HepG2 (cell line): ENCODE data around the gene APOD. TPM values are rescaled to one million over a fixed set of nuclear protein-coding genes. Genes with fewer than 3 reads are reported as not detected.
A peak's percentile ranks its signal among the peaks of the same experiment; 100 is the strongest.

ENCODE experiments used
- ATAC-seq: fragments of 200-7000 bp; cut with Tn5 transposase; 3 replicates; pipeline ENCODE4 v1.9.1; 2020; ENCODE audit warnings: mild to moderate bottlenecking, moderate library complexity
- BruUV-seq: library from RNA; stranded (reverse); fragments of 400-500 nt; replicated peaks from 2 replicates; lab custom pipeline; 2021; lab: Mats Ljungman, UMichigan
- CTCF ChIA-PET: fragments of 300-600 bp; formaldehyde crosslinking; extraction: SDS; loops from one replicate; lab custom pipeline; 2021; ENCODE audit warnings: low total read pairs, inconsistent platforms, low intra/inter-chr PET ratio; lab: Yijun Ruan, JAX
- POLR2A ChIA-PET: fragments of 350-600 bp; sonication (Branson Sonifier 250); formaldehyde crosslinking; loops from one replicate; lab custom pipeline; 2020; ENCODE audit warnings: antibody characterized with exemption, inconsistent platforms; lab: Yijun Ruan, JAX
- DNase-seq: peaks from one replicate; pipeline ENCODE4 v3.0.0-alpha.2; 2015; ENCODE audit warnings: low spot score
- FAIRE-seq: peaks from 3 replicates; lab custom pipeline; 2011; peaks lifted over from hg19 to GRCh38; lab: Jason Lieb, UNC
- H2AFZ ChIP-seq: one replicate; pipeline ENCODE4 v1.6.1; 2011; ENCODE audit warnings: low read length, inconsistent platforms
- H3K27ac ChIP-seq: fragments of 300-600 bp; 3 replicates; pipeline ENCODE4 v1.8.0; 2011; ENCODE audit warnings: mixed run types, mild to moderate bottlenecking, mixed read lengths, low read length, inconsistent platforms; ENCODE audit not compliant: insufficient read depth; ENCODE audit errors: extremely low read length
- H3K27me3 ChIP-seq, 2 experiments: fragments of 200-600 bp in 1 of 2; 2 replicates in 1 of 2; 3 replicates in 1 of 2; pipeline versions ENCODE4 v1.6.0 to v1.8.0; 2011; ENCODE audit warnings: low read length in 2 of 2, mild to moderate bottlenecking in 2 of 2, moderate library complexity in 2 of 2, inconsistent platforms in 1 of 2; ENCODE audit not compliant: insufficient read depth in 2 of 2, control insufficient read depth in 1 of 2
- H3K36me3 ChIP-seq, 2 experiments: fragments of 200-600 bp in 1 of 2; replicated peaks in 1 of 2; 2 replicates in 1 of 2; 3 replicates in 1 of 2; pipeline versions ENCODE4 v1.5.1 to v1.8.0; 2011; ENCODE audit warnings: low read length in 2 of 2, inconsistent platforms in 1 of 2; ENCODE audit not compliant: insufficient read depth in 2 of 2, control insufficient read depth in 1 of 2
- H3K4me1 ChIP-seq: 2 replicates; pipeline ENCODE4 v1.5.1; 2012; ENCODE audit warnings: low read length, inconsistent platforms; ENCODE audit not compliant: insufficient read depth
- H3K4me2 ChIP-seq: 2 replicates; pipeline ENCODE4 v1.6.0; 2011; ENCODE audit warnings: low read depth, low read length, inconsistent platforms
- H3K4me3 ChIP-seq, 3 experiments: fragments of 200-600 bp in 1 of 3; sonication (generic), shearing (Covaris generic) in 1 of 3; replicated peaks in 1 of 3; 2 replicates each; pipeline ENCODE4 v1.5.1; 2011 to 2016; ENCODE audit warnings: low read length in 3 of 3, inconsistent platforms in 2 of 3, low read depth in 2 of 3, mild to moderate bottlenecking in 2 of 3, control low read depth in 1 of 3, mixed read lengths in 1 of 3; ENCODE audit not compliant: insufficient read depth in 1 of 3
- H3K79me2 ChIP-seq: one replicate; pipeline ENCODE4 v1.6.1; 2011; ENCODE audit warnings: low read length, inconsistent platforms; ENCODE audit not compliant: insufficient read depth
- H3K9ac ChIP-seq: 2 replicates; pipeline ENCODE4 v1.6.0; 2011; ENCODE audit warnings: mild to moderate bottlenecking, low read depth, low read length, inconsistent platforms; ENCODE audit not compliant: insufficient read depth
- H3K9me3 ChIP-seq: 2 replicates; pipeline ENCODE4 v1.5.1; 2012; ENCODE audit warnings: mild to moderate bottlenecking, low read length
- H4K20me1 ChIP-seq: 2 replicates; pipeline ENCODE4 v1.6.0; 2011; ENCODE audit warnings: inconsistent platforms, mild to moderate bottlenecking, low read length, moderate library complexity; ENCODE audit not compliant: insufficient read depth
- BORCS8-MEF2B ChIP-seq: sonication (generic); formaldehyde crosslinking; IDR thresholded peaks from 2 replicates; pipeline ENCODE4 v1.8.0; 2022; ENCODE audit warnings: mild to moderate bottlenecking, missing genetic modification reagents
- DNMT3B ChIP-seq: conservative IDR thresholded peaks from 2 replicates; pipeline ENCODE4 v1.6.1; 2016; ENCODE audit warnings: missing biosample characterization, control low read depth
- HNRNPL ChIP-seq: fragments of 200-400 bp; formaldehyde crosslinking; IDR thresholded peaks from 2 replicates; pipeline ENCODE4 v1.6.1; 2017; ENCODE audit warnings: mild to moderate bottlenecking, low read depth, low read length
- MED13 ChIP-seq: sonication (generic); formaldehyde crosslinking; IDR thresholded peaks from 2 replicates; pipeline ENCODE4 v1.5.0; 2020; ENCODE audit warnings: missing genetic modification reagents
- NCOA2 ChIP-seq: sonication (generic); formaldehyde crosslinking; IDR thresholded peaks from 2 replicates; pipeline ENCODE4 v1.8.0; 2022; ENCODE audit warnings: inconsistent platforms
- PAF1 ChIP-seq: IDR thresholded peaks from 2 replicates; pipeline ENCODE4 v1.6.1; 2016; ENCODE audit warnings: missing genetic modification reagents, missing compliant biosample characterization
- POLR2AphosphoS2 ChIP-seq: IDR thresholded peaks from 2 replicates; pipeline ENCODE4 v1.6.1; 2011; ENCODE audit warnings: low read depth, low read length, improper control_type of control experiment
- PRMT3 ChIP-seq: sonication (generic); formaldehyde crosslinking; IDR thresholded peaks from 2 replicates; pipeline ENCODE4 v1.8.1; 2022; ENCODE audit warnings: low read depth, mild to moderate bottlenecking, moderate library complexity, missing genetic modification reagents, borderline replicate concordance
- SAFB2 ChIP-seq: sonication (generic); formaldehyde crosslinking; IDR thresholded peaks from 2 replicates; pipeline ENCODE4 v1.5.1; 2020; ENCODE audit warnings: missing genetic modification reagents, low read depth, mild to moderate bottlenecking, borderline replicate concordance
- SMARCE1 ChIP-seq: fragments of 450-650 bp; IDR thresholded peaks from 2 replicates; pipeline ENCODE4 v1.6.1; 2017; ENCODE audit warnings: borderline replicate concordance
- TGIF2 ChIP-seq: IDR thresholded peaks from 2 replicates; pipeline ENCODE4 v1.6.1; 2016; ENCODE audit warnings: control low read depth, missing compliant biosample characterization
- U2AF1 ChIP-seq: fragments of 200-400 bp; formaldehyde crosslinking; optimal IDR thresholded peaks from 2 replicates; pipeline ENCODE3; 2017; ENCODE audit warnings: mild to moderate bottlenecking, low read depth, low read length
- ZFP90 ChIP-seq: sonication (generic); formaldehyde crosslinking; IDR thresholded peaks from 2 replicates; pipeline ENCODE4 v1.8.0; 2022; ENCODE audit warnings: missing genetic modification reagents, mild to moderate bottlenecking, inconsistent platforms, borderline replicate concordance
- ZNF101 ChIP-seq: sonication (generic); formaldehyde crosslinking; IDR thresholded peaks from 2 replicates; pipeline ENCODE4 v1.4.0; 2020; ENCODE audit warnings: mild to moderate bottlenecking, low read depth, missing genetic modification reagents, borderline replicate concordance
- ZNF232 ChIP-seq: sonication (generic); formaldehyde crosslinking; IDR thresholded peaks from 2 replicates; pipeline ENCODE4 v1.4.0; 2020; ENCODE audit warnings: missing genetic modification reagents, borderline replicate concordance
- ZNF317 ChIP-seq: sonication (generic); formaldehyde crosslinking; IDR thresholded peaks from 2 replicates; pipeline ENCODE4 v1.5.0; 2020; ENCODE audit warnings: mild to moderate bottlenecking, missing genetic modification reagents
- ZNF350 ChIP-seq: sonication (generic); formaldehyde crosslinking; IDR thresholded peaks from 2 replicates; pipeline ENCODE4 v1.4.0; 2020; ENCODE audit warnings: mild to moderate bottlenecking, low read depth, missing genetic modification reagents, borderline replicate concordance
- ZNF501 ChIP-seq: sonication (generic); formaldehyde crosslinking; IDR thresholded peaks from 2 replicates; pipeline ENCODE4 v1.5.1; 2020; ENCODE audit warnings: mild to moderate bottlenecking, moderate library complexity, missing genetic modification reagents
- ZNF563 ChIP-seq: sonication (generic); formaldehyde crosslinking; IDR thresholded peaks from 2 replicates; pipeline ENCODE4 v1.8.0; 2022; ENCODE audit warnings: mild to moderate bottlenecking, moderate library complexity, missing genetic modification reagents
- ZNF567 ChIP-seq: sonication (generic); formaldehyde crosslinking; IDR thresholded peaks from 2 replicates; pipeline ENCODE4 v1.8.1; 2023; ENCODE audit warnings: mild to moderate bottlenecking, missing genetic modification reagents, borderline replicate concordance
- ZNF598 ChIP-seq: sonication (generic); formaldehyde crosslinking; IDR thresholded peaks from 2 replicates; pipeline ENCODE4 v1.5.1; 2020; ENCODE audit warnings: mild to moderate bottlenecking, missing genetic modification reagents, borderline replicate concordance
- ZNF850 ChIP-seq: sonication (generic); formaldehyde crosslinking; conservative IDR thresholded peaks from 2 replicates; pipeline ENCODE4 v1.9.0; 2021; ENCODE audit warnings: mild to moderate bottlenecking, missing genetic modification reagents
- WGBS: methylation state at CpG from one replicate; pipeline ENCODE4 v1.1.6; 2017; ENCODE audit warnings: low lambda C conversion rate; 5-methylcytosine and 5-hydroxymethylcytosine counted together
- in situ Hi-C: cut with HindIII; loops from 2 replicates; pipeline ENCODE4 v1.10.0; 2017; ENCODE audit warnings: low pct_unique_long_range_greater_than_20kb; ENCODE audit not compliant: extremely low pct_ligation_motif_present
- intact Hi-C: fragments of 100-400 bp; cut with micrococcal nuclease; formaldehyde crosslinking; loops from one replicate; pipeline ENCODE4 v1.10.0; 2022; ENCODE audit not compliant: unreplicated experiment
- polyA plus RNA-seq, 8 experiments: library from polyadenylated mRNA; depleted of rRNA in 3 of 8; stranded (reverse) in 7 of 8; unstranded in 1 of 8; fragments of >200 nt; fragmentation: Illumina TruSeq in 4 of 8; extraction: Trizol in 4 of 8; gene quantifications; 2 replicates each; pipeline versions ENCODE4 v1.2.1 to v1.2.3, GENCODE V29; 2011 to 2016; ENCODE audit warnings: low read depth in 4 of 8, missing spikeins in 1 of 8, mixed read lengths in 1 of 8; ENCODE audit not compliant: insufficient read depth in 1 of 8
- total RNA-seq, 5 experiments: library from RNA; depleted of rRNA; stranded (reverse); fragments of >200 nt; fragmentation: Illumina TruSeq; extraction: Trizol; gene quantifications; 2 replicates each; pipeline ENCODE4 v1.2.3, GENCODE V29; 2016; ENCODE audit warnings: low read depth in 1 of 5
- TF ChIP-seq, protein P1 (sequence below), 2 experiments: sonication (generic) in 1 of 2; formaldehyde crosslinking in 1 of 2; IDR thresholded peaks; 2 replicates each; pipeline versions ENCODE4 v1.4.0 to v1.6.1; 2018 to 2020; ENCODE audit warnings: missing genetic modification reagents in 2 of 2, borderline replicate concordance in 1 of 2, low read depth in 1 of 2, mild to moderate bottlenecking in 1 of 2, missing biosample characterization in 1 of 2
- TF ChIP-seq, protein P2 (sequence below): sonication (generic); formaldehyde crosslinking; IDR thresholded peaks from 2 replicates; pipeline ENCODE4 v1.4.0; 2020; ENCODE audit warnings: mild to moderate bottlenecking, missing genetic modification reagents

APOD gene
- total and polyA plus RNA-seq, 2 of the 13 experiments (the other 11 are each of a cell fraction or from before 2014, with no cell fraction given) = not detected

- H3K79me2 ChIP-seq = peaks cover 34% of the 10 kb centered on the region
- intact Hi-C loops (loop anchor here (5.0 to 10.0 kb wide), 2 partner anchors 272 to 1419 kb away; partner anchors contain the start of gene XXYLT1), in situ Hi-C loops (no loop called here)
- FAIRE-seq (no peak), DNase-seq (no peak), ATAC-seq (no peak)
- CTCF ChIA-PET = no interaction called here
- peak overlapping the region; percentile 85 for H3K27ac ChIP-seq
- peak overlapping the region; percentile 84 for H3K4me2 ChIP-seq
- no TSS peak for BruUV-seq
- peak overlapping the region; percentile 90; the same call in 1 of the 2 replicates for H3K9ac ChIP-seq
- POLR2A ChIA-PET = interaction anchor here (0.6 to 2.7 kb wide), 3 partner anchors 9 to 101 kb away, joined by 3 to 8 read pairs (median 6); partner anchors contain the start of gene ACAP2
- WGBS = 17% methylated on average over 3 of the region's 4 CpGs
- H3K27me3 ChIP-seq = no peaks in the 10 kb centered on the region; a peak in 1 of 5 replicates
- no peaks in the 10 kb centered on the region for H3K36me3 ChIP-seq
- H2AFZ ChIP-seq = no peak overlapping the region
- peaks cover 25% of the 10 kb centered on the region for H4K20me1 ChIP-seq
- H3K4me1 ChIP-seq = peaks cover 78% of the 10 kb centered on the region
- H3K4me3 ChIP-seq = peak overlapping the region; percentile 78 to 91 (median 87); a peak in 5 of 6 replicates
- H3K9me3 ChIP-seq = no peaks in the 10 kb centered on the region
- TF ChIP-seq ZNF350 (CRISPR knock-in tag) = 0 out of 2 replicates have a peak, but pooled peaks have one; percentile 27
- no peak for TF ChIP-seq ZNF567 (CRISPR knock-in tag)
- TF ChIP-seq, protein P1, sequence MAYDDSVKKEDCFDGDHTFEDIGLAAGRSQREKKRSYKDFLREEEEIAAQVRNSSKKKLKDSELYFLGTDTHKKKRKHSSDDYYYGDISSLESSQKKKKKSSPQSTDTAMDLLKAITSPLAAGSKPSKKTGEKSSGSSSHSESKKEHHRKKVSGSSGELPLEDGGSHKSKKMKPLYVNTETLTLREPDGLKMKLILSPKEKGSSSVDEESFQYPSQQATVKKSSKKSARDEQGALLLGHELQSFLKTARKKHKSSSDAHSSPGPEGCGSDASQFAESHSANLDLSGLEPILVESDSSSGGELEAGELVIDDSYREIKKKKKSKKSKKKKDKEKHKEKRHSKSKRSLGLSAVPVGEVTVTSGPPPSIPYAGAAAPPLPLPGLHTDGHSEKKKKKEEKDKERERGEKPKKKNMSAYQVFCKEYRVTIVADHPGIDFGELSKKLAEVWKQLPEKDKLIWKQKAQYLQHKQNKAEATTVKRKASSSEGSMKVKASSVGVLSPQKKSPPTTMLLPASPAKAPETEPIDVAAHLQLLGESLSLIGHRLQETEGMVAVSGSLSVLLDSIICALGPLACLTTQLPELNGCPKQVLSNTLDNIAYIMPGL (CRISPR knock-in tag; IDR thresholded peaks at IDR 0.05; ENCODE audit: borderline replicate concordance in 1 of 2, low read depth in 1 of 2) = 0 out of 4 replicates have a peak, but pooled peaks of 1 of the 2 experiments have one; percentile 3
- TF ChIP-seq TGIF2 (CRISPR knock-in tag) = 0 out of 2 replicates have a peak, but pooled peaks have one; percentile 18
- 0 out of 2 replicates have a peak, but pooled peaks have one; percentile 43 for TF ChIP-seq DNMT3B (CRISPR knock-in tag)
- no peak for TF ChIP-seq POLR2AphosphoS2
- TF ChIP-seq ZNF101 (CRISPR knock-in tag) = no peak
- TF ChIP-seq ZFP90 (CRISPR knock-in tag) = no peak
- TF ChIP-seq, protein P2, sequence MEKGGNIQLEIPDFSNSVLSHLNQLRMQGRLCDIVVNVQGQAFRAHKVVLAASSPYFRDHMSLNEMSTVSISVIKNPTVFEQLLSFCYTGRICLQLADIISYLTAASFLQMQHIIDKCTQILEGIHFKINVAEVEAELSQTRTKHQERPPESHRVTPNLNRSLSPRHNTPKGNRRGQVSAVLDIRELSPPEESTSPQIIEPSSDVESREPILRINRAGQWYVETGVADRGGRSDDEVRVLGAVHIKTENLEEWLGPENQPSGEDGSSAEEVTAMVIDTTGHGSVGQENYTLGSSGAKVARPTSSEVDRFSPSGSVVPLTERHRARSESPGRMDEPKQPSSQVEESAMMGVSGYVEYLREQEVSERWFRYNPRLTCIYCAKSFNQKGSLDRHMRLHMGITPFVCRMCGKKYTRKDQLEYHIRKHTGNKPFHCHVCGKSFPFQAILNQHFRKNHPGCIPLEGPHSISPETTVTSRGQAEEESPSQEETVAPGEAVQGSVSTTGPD (CRISPR knock-in tag) = no peak
- no peak for TF ChIP-seq HNRNPL
- no peak for TF ChIP-seq MED13 (CRISPR knock-in tag)
- no peak for TF ChIP-seq ZNF501 (CRISPR knock-in tag)
- no peak for TF ChIP-seq BORCS8-MEF2B
- TF ChIP-seq ZNF563 (CRISPR knock-in tag) = no peak
- TF ChIP-seq U2AF1 = no peak
- no peak for TF ChIP-seq ZNF232 (CRISPR knock-in tag)
- TF ChIP-seq SAFB2 (CRISPR knock-in tag) = no peak
- peak; percentile 79 for TF ChIP-seq PRMT3 (CRISPR knock-in tag)
- peak; percentile 55; the same call in 1 of the 2 replicates for TF ChIP-seq ZNF598 (CRISPR knock-in tag)
- no peak for TF ChIP-seq SMARCE1
- 0 out of 2 replicates have a peak, but pooled peaks have one; percentile 31 for TF ChIP-seq ZNF317
- TF ChIP-seq NCOA2 (CRISPR knock-in tag) = no peak
- no peak for TF ChIP-seq PAF1
- no peak for TF ChIP-seq ZNF850 (CRISPR knock-in tag)
These were observed 39.6 kb downstream of the APOD start for GRCh38 chr3:195544230-195544536.
